CD8-positive, alpha-beta memory T cell (primary cell): ENCODE results near the gene HOXB3. TPM values are rescaled to one million over a fixed set of nuclear protein-coding genes. Genes with fewer than 3 reads are reported as not detected.

Source experiments
- CTCF ChIA-PET: fragments of 350-600 bp; sonication (Branson Sonifier 250); formaldehyde crosslinking; loops from one replicate; lab custom pipeline; 2021; ENCODE audit warnings: antibody characterized with exemption; lab: Charles Lee
- POLR2A ChIA-PET: fragments of 350-600 bp; sonication (Branson Sonifier 250); formaldehyde crosslinking; loops from one replicate; lab custom pipeline; 2021; ENCODE audit warnings: antibody characterized with exemption; lab: Charles Lee
- DNase-seq, 5 donors: peaks; one replicate each; pipeline versions ENCODE4 v3.0.0 to v3.0.0-alpha.2; 2020 to 2022; ENCODE audit warnings: mixed read lengths in 1 of 5
- H3K27ac ChIP-seq: one replicate; pipeline ENCODE4 v1.7.0; 2013; ENCODE audit warnings: low read depth, mild to moderate bottlenecking, low read length, moderate library complexity
- H3K27me3 ChIP-seq: 2 replicates; pipeline ENCODE4 v1.7.0; 2013; ENCODE audit warnings: low read length, mild to moderate bottlenecking; ENCODE audit not compliant: insufficient read depth, poor library complexity, severe bottlenecking
- H3K36me3 ChIP-seq: 2 replicates; pipeline ENCODE4 v1.7.0; 2013; ENCODE audit warnings: mild to moderate bottlenecking, low read length, moderate library complexity; ENCODE audit not compliant: insufficient read depth
- H3K4me1 ChIP-seq: 2 replicates; pipeline ENCODE4 v1.7.0; 2013; ENCODE audit warnings: mild to moderate bottlenecking, low read length, moderate library complexity; ENCODE audit not compliant: insufficient read depth
- H3K4me3 ChIP-seq: 2 replicates; pipeline ENCODE4 v1.7.0; 2013; ENCODE audit warnings: mild to moderate bottlenecking, low read length
- H3K9me3 ChIP-seq: 2 replicates; pipeline ENCODE4 v1.7.0; 2013; ENCODE audit warnings: mild to moderate bottlenecking, low read length
- H3K27ac Mint-ChIP-seq, 8 donors: one replicate each; pipeline ENCODE4 v1.8.0; 2020 to 2021; ENCODE audit warnings: mixed read lengths in 8 of 8, mild to moderate bottlenecking in 6 of 8, inconsistent platforms in 3 of 8, moderate library complexity in 3 of 8
- H3K27me3 Mint-ChIP-seq, 2 donors: one replicate each; pipeline ENCODE4 v1.8.0; 2020 to 2021; ENCODE audit warnings: mixed read lengths in 2 of 2, mild to moderate bottlenecking in 1 of 2, moderate library complexity in 1 of 2
- H3K36me3 Mint-ChIP-seq, 3 donors: one replicate each; pipeline ENCODE4 v1.8.0; 2020 to 2021; ENCODE audit warnings: mixed read lengths in 3 of 3, inconsistent platforms in 1 of 3, mild to moderate bottlenecking in 1 of 3
- H3K4me1 Mint-ChIP-seq, 3 donors: one replicate each; pipeline ENCODE4 v1.8.0; 2020 to 2021; ENCODE audit warnings: mixed read lengths in 3 of 3, inconsistent platforms in 1 of 3, mild to moderate bottlenecking in 1 of 3
- H3K4me3 Mint-ChIP-seq, 7 donors: one replicate each; pipeline ENCODE4 v1.8.0; 2020 to 2021; ENCODE audit warnings: mixed read lengths in 7 of 7, mild to moderate bottlenecking in 6 of 7, moderate library complexity in 4 of 7, inconsistent platforms in 2 of 7
- H3K9me3 Mint-ChIP-seq, 5 donors: one replicate each; pipeline ENCODE4 v1.8.0; 2020 to 2022; ENCODE audit warnings: mixed read lengths in 5 of 5, mild to moderate bottlenecking in 3 of 5, moderate library complexity in 2 of 5, inconsistent platforms in 1 of 5
- polyA plus RNA-seq: library from polyadenylated mRNA; unstranded; fragments of 300-500 nt; fragmentation: Illumina TruSeq; gene quantifications from one replicate; pipeline ENCODE4 v1.2.3, GENCODE V29; 2021
- total RNA-seq, 2 experiments: library from RNA; stranded (reverse); gene quantifications; one replicate each; pipeline ENCODE4 v1.2.3, GENCODE V29; 2021

The HOXB3 gene
- total and polyA plus RNA-seq, 3 experiments from 2014 or later, result 0.10 to 3.5 (median 3.0) TPM

DNA sequence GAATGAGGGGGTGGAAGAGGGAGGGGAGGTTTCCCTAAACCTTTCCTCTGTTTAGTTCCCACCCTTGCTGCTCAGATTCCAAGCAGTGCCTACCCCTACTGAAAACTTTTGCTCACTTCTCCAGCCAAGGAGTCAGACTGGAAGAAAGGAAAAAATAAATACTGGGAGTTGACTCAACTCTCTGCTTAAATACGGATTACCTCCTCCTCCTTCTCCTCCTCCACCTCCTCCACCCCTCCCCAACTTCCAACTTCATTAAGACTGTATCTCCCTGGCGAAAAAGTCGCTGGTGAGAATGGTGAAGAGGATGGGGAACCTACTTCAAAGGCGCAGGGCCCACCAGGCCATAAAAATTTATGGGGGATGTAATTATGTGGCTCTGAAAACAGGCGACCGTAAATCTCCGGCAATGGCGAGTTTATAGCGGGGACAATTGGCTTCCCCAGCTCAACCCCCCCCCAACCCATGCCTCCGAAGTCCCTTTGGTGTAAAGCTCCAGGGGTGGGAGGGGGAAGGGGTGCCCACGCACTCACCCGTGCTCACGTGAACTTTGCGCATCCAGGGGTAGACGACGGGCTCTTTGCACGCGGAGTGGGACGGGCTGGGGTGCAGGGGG is 12.6 kb downstream of the HOXB3 start:
- POLR2A ChIA-PET, result interaction anchor here (0.6 to 1.5 kb wide), 4 partner anchors 18 to 36 kb away, joined by 3 to 4 read pairs (median 4); no protein-coding TSS in a partner anchor
- H3K9me3 ChIP-seq, result no peaks in the 10 kb centered on the region
- CTCF ChIA-PET, result interaction anchor here (1.0 kb wide), 1 partner anchor 16 kb away, joined by 3 read pairs; the partner anchor contains the start of gene HOXB5
- H3K4me3 ChIP-seq, result peak overlapping the region; percentile 45
- Mint-ChIP-seq H3K27ac (peak overlapping the region in 6 of 8 donors; percentile 24 to 88 (median 66)), H3K27me3 (peaks cover 30 to 37% of the 10 kb centered on the region in 2 donors), H3K4me1 (peaks cover 22 to 52% (median 32%) of the 10 kb centered on the region in 3 donors), H3K4me3 (peak overlapping the region; percentile 79 to 90 (median 84)), H3K36me3 (peaks cover 0 to 7% (median 0%) of the 10 kb centered on the region in 3 donors), H3K9me3 (no peaks in the 10 kb centered on the region)
- peaks cover 39% of the 10 kb centered on the region for H3K27me3 ChIP-seq
- H3K36me3 ChIP-seq, result no peaks in the 10 kb centered on the region
- DNase-seq, result peak in 1 of 5 donors; percentile 58
- peaks cover 28% of the 10 kb centered on the region for H3K4me1 ChIP-seq
- peak overlapping the region; percentile 72 for H3K27ac ChIP-seq

DNA sequence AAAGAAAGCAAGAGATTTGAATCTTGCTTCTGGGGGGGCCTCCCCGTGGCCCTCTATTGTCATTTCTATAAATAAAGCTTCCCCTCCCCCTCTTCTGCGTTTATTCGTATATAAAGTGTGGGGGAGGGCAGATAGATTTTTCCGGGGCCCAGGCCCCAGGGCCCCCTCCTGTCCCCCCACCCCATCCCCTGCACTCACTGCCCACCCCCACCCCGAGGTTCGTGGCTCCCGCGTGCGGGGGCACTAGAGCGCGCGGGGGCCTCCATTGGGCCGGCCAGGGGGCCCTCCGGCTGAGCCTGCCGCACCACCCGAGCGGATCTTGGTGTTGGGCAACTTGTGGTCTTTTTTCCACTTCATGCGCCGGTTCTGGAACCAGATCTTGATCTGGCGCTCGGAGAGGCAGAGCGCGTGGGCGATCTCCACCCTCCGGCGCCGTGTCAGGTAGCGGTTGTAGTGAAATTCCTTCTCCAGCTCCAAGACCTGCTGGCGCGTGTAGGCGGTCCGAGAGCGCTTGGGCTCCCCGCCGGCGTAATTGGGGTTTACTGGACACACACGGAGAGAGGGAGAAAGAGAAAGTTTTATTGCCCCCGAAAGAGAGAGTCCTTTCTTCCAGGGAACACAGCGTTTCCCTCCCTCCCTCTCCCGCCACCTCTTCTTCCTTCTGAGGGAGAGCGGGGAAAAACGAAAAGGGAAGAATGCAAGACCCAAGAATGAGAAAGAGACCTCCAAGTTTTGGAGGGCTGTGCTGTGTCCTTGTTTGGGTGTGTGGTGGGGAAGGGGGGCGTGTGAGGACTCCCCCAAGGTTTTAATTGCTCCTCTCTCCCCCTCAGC is 13.3 kb downstream of the HOXB3 start:
- peaks cover 22% of the 10 kb centered on the region for H3K4me1 ChIP-seq
- Mint-ChIP-seq H3K9me3 (no peaks in the 10 kb centered on the region), H3K27me3 (peaks cover 28 to 31% of the 10 kb centered on the region in 2 donors), H3K36me3 (peaks cover 0 to 9% (median 0%) of the 10 kb centered on the region in 3 donors), H3K27ac (peak overlapping the region in 2 of 8 donors; percentile 24 to 66), H3K4me1 (peaks cover 19 to 46% (median 29%) of the 10 kb centered on the region in 3 donors), H3K4me3 (peak overlapping the region; percentile 39 to 90 (median 82))
- peak overlapping the region; percentile 72 for H3K27ac ChIP-seq
- POLR2A ChIA-PET, result interaction anchor here (1.0 to 1.5 kb wide), 2 partner anchors 33 to 35 kb away, joined by 4 read pairs; no protein-coding TSS in a partner anchor
- CTCF ChIA-PET, result interaction anchor here (1.0 kb wide), 1 partner anchor 17 kb away, joined by 3 read pairs; the partner anchor contains the start of gene HOXB5
- no peaks in the 10 kb centered on the region for H3K36me3 ChIP-seq
- peaks cover 32% of the 10 kb centered on the region for H3K27me3 ChIP-seq
- H3K4me3 ChIP-seq, result peak overlapping the region; percentile 45
- H3K9me3 ChIP-seq, result no peaks in the 10 kb centered on the region
- no peak for DNase-seq

DNA sequence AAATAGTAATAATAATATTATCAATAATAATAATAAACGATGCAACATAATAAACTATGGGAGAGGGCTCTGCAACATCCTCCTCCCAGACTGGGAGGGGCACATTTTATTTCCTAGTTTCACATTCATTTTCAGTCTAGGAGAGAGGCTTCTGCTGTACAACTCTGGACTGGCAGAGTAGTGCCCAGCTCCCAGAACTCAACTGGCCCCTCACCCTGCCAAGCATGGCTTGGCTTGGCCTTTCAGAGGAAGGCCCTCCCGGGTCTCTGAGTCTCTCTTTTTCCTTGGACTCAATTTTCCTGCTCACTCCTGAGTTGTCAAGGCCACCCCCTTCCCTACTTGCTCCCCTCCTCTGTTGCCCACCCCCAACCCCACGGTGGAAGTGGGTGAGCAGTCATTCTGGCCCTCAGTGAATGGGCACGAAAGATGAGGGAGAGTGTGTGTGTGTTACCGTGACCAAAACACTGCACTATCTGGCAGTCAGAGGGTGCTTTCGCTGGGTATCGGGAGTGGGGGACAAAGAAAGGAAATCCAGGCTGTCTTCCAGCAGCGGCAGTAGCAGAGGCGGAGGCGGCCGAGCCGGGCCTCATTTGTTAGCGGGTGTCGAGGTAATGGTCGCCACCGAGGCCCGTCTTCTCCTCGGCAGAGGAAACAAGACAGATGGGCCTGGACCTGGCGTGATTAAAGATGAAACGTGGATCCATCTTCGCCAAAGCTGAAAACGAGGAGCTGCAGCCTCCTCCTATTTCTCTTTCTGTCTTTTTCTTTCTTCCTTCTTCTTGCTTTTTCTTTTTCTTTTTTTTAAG is 14.2 kb downstream of the HOXB3 start:
- no peak for DNase-seq
- ChIA-PET CTCF (no interaction called here), POLR2A (no interaction called here)
- Histone ChIP-seq H3K4me3 (no peak overlapping the region), H3K36me3 (no peaks in the 10 kb centered on the region), H3K9me3 (no peaks in the 10 kb centered on the region), H3K4me1 (peaks cover 17% of the 10 kb centered on the region), H3K27me3 (peaks cover 27% of the 10 kb centered on the region), H3K27ac (peak overlapping the region; percentile 31)
- Mint-ChIP-seq H3K9me3 (no peaks in the 10 kb centered on the region), H3K4me1 (peaks cover 18 to 38% (median 29%) of the 10 kb centered on the region in 3 donors), H3K36me3 (peaks cover 0 to 14% (median 0%) of the 10 kb centered on the region in 3 donors), H3K4me3 (peak overlapping the region in 4 of 7 donors; percentile 23 to 85 (median 58)), H3K27ac (no peak overlapping the region), H3K27me3 (peaks cover 20 to 23% of the 10 kb centered on the region in 2 donors)

GRCh38 chr17:48575066-48575582 is 14.9 kb downstream of the HOXB3 start:
- ChIA-PET POLR2A (no interaction called here), CTCF (interaction anchor here (0.8 to 1.0 kb wide), 2 partner anchors 44 to 83 kb away, joined by 3 to 4 read pairs; no protein-coding TSS in a partner anchor)
- Mint-ChIP-seq H3K36me3 (peaks cover 0 to 16% (median 0%) of the 10 kb centered on the region in 3 donors), H3K4me3 (peak overlapping the region in 2 of 7 donors; percentile 58 to 85), H3K4me1 (peaks cover 18 to 35% (median 29%) of the 10 kb centered on the region in 3 donors), H3K27me3 (peaks cover 14 to 15% of the 10 kb centered on the region in 2 donors), H3K27ac (no peak overlapping the region), H3K9me3 (no peaks in the 10 kb centered on the region)
- Histone ChIP-seq H3K9me3 (no peaks in the 10 kb centered on the region), H3K27ac (no peak overlapping the region), H3K36me3 (no peaks in the 10 kb centered on the region), H3K4me1 (peaks cover 17% of the 10 kb centered on the region), H3K27me3 (peaks cover 19% of the 10 kb centered on the region), H3K4me3 (no peak overlapping the region)
- no peak for DNase-seq

- H3K36me3 ChIP-seq, result no peaks in the 10 kb centered on the region
- peaks cover 17% of the 10 kb centered on the region for H3K4me1 ChIP-seq
- H3K27me3 Mint-ChIP-seq, result peaks cover 10% of the 10 kb centered on the region in 2 donors
- H3K4me3 Mint-ChIP-seq, result peak overlapping the region in 1 of 7 donors; percentile 85
- H3K36me3 Mint-ChIP-seq, result peaks cover 0 to 16% (median 0%) of the 10 kb centered on the region in 3 donors
- DNase-seq, result no peak
- peaks cover 18 to 32% (median 24%) of the 10 kb centered on the region in 3 donors for H3K4me1 Mint-ChIP-seq
- no peak overlapping the region for H3K27ac Mint-ChIP-seq
- no peaks in the 10 kb centered on the region for H3K9me3 ChIP-seq
- POLR2A ChIA-PET, result interaction anchor here (0.7 kb wide), 1 partner anchor 235 kb away, joined by 3 read pairs; no protein-coding TSS in a partner anchor
- H3K27ac ChIP-seq, result no peak overlapping the region
- peaks cover 14% of the 10 kb centered on the region for H3K27me3 ChIP-seq
- no peak overlapping the region for H3K4me3 ChIP-seq
- CTCF ChIA-PET, result interaction anchor here (0.8 to 1.0 kb wide), 2 partner anchors 44 to 82 kb away, joined by 3 to 4 read pairs; no protein-coding TSS in a partner anchor
- no peaks in the 10 kb centered on the region for H3K9me3 Mint-ChIP-seq
Observed at GRCh38 chr17:48574505-48575065, 15.5 kb downstream of the HOXB3 start.

DNA sequence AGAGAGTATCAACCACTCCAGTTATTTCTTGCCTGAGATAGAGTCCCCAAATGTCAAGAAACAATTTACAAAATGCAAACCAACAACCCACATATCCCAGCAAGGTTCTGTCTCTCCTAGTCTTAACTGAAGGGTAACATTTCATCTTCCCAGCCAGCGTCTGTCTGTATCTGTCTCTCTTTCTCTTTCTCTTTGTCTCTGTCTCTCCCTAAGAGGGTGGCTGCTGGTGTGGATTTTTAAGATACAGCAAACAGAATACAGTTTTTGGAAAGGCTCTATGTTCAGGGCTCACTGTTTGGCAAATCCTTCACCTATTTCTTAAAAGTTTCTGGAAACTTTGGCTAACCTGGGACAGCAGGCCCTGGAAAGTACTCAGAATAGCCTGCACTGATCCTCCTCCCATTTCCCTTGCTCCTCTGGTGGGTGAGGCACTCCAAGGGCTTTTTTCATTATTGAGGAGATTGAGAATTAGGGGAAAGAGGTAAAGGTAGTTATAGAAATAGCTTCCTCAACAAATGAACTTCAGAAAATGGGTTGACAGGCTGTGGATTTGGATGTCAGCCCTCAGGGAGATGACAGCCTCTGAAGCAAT is 18.1 kb downstream of the HOXB3 start:
- H3K4me1 ChIP-seq, result peaks cover 3% of the 10 kb centered on the region
- no peaks in the 10 kb centered on the region for H3K9me3 ChIP-seq
- H3K36me3 Mint-ChIP-seq, result peaks cover 0 to 12% (median 4%) of the 10 kb centered on the region in 3 donors
- H3K4me1 Mint-ChIP-seq, result peaks cover 0 to 11% (median 3%) of the 10 kb centered on the region in 3 donors
- H3K9me3 Mint-ChIP-seq, result no peaks in the 10 kb centered on the region
- H3K27ac Mint-ChIP-seq, result no peak overlapping the region
- peaks cover 0 to 7% of the 10 kb centered on the region in 2 donors for H3K27me3 Mint-ChIP-seq
- DNase-seq, result no peak
- CTCF ChIA-PET, result no interaction called here
- H3K4me3 Mint-ChIP-seq, result peak overlapping the region in 1 of 7 donors; percentile 66
- no peak overlapping the region for H3K4me3 ChIP-seq
- no peaks in the 10 kb centered on the region for H3K27me3 ChIP-seq
- POLR2A ChIA-PET, result no interaction called here
- no peaks in the 10 kb centered on the region for H3K36me3 ChIP-seq
- no peak overlapping the region for H3K27ac ChIP-seq
